ENCODE results near the gene TEKT5. TPM values are rescaled to one million over a fixed set of nuclear protein-coding genes. Genes with fewer than 3 reads are reported as not detected.
A peak's percentile ranks its signal among the peaks of the same experiment; 100 is the strongest.

The TEKT5 gene
- total RNA-seq, 2 donors from 2014 or later: not detected

- Histone ChIP-seq H3K4me1 (peaks cover 0 to 13% of the 10 kb centered on the region in 2 donors), H3K36me3 (no peaks in the 10 kb centered on the region), H3K9me3 (no peaks in the 10 kb centered on the region), H3K27ac (no peak overlapping the region), H3K4me3 (no peak overlapping the region), H3K27me3 (no peaks in the 10 kb centered on the region)
- no peak for DNase-seq (ENCODE audit: low spot score)
- no peak for TF ChIP-seq CTCF (IDR thresholded peaks at IDR 0.05)
These were observed 87.6 kb downstream of the TEKT5 start for GRCh38 chr16:10607157-10607556.

- Histone ChIP-seq H3K27ac (no peak overlapping the region), H3K27me3 (no peaks in the 10 kb centered on the region), H3K4me3 (no peak overlapping the region), H3K4me1 (peaks cover 0 to 19% of the 10 kb centered on the region in 2 donors), H3K9me3 (no peaks in the 10 kb centered on the region), H3K36me3 (no peaks in the 10 kb centered on the region)
- no peak for DNase-seq (ENCODE audit: low spot score)
- no peak for TF ChIP-seq CTCF (IDR thresholded peaks at IDR 0.05)
These were observed 88.1 kb downstream of the TEKT5 start for GRCh38 chr16:10606607-10607006.

GRCh38 chr16:10605636-10606035 is 89.1 kb downstream of the TEKT5 start:
- no peaks in the 10 kb centered on the region for H3K36me3 ChIP-seq
- no peak overlapping the region for H3K27ac ChIP-seq
- no peaks in the 10 kb centered on the region for H3K9me3 ChIP-seq
- peaks cover 0 to 28% of the 10 kb centered on the region in 2 donors for H3K4me1 ChIP-seq
- TF ChIP-seq CTCF (IDR thresholded peaks at IDR 0.05): no peak
- H3K27me3 ChIP-seq: no peaks in the 10 kb centered on the region
- no peak overlapping the region for H3K4me3 ChIP-seq
- no peak for DNase-seq (ENCODE audit: low spot score)

- H3K27ac ChIP-seq: peak overlapping the region; percentile 35 to 74
- no peaks in the 10 kb centered on the region for H3K36me3 ChIP-seq
- DNase-seq (ENCODE audit: low spot score): no peak
- H3K4me1 ChIP-seq: peaks cover 0 to 44% of the 10 kb centered on the region in 2 donors
- no peak overlapping the region for H3K4me3 ChIP-seq
- TF ChIP-seq CTCF (IDR thresholded peaks at IDR 0.05): no peak
- H3K9me3 ChIP-seq: no peaks in the 10 kb centered on the region
- H3K27me3 ChIP-seq: no peaks in the 10 kb centered on the region
These were observed 93.0 kb downstream of the TEKT5 start for GRCh38 chr16:10601444-10602408.

- peaks cover 0 to 44% of the 10 kb centered on the region in 2 donors for H3K4me1 ChIP-seq
- H3K27me3 ChIP-seq: no peaks in the 10 kb centered on the region
- no peak overlapping the region for H3K4me3 ChIP-seq
- no peaks in the 10 kb centered on the region for H3K36me3 ChIP-seq
- H3K27ac ChIP-seq: peak overlapping the region; percentile 35 to 74
- no peaks in the 10 kb centered on the region for H3K9me3 ChIP-seq
- no peak for TF ChIP-seq CTCF (IDR thresholded peaks at IDR 0.05)
- no peak for DNase-seq (ENCODE audit: low spot score)
These were observed 93.8 kb downstream of the TEKT5 start for GRCh38 chr16:10600782-10601443.
